Panc1 (cell line): Measurements from ENCODE around the gene SNX22. TPM values are rescaled to one million over a fixed set of nuclear protein-coding genes. Genes with fewer than 3 reads are reported as not detected.

Experiments
- ATAC-seq: fragments of 200-7000 bp; cut with Tn5 transposase; 2 replicates; pipeline ENCODE4 v1.9.1; 2020; ENCODE audit warnings: mild to moderate bottlenecking, moderate library complexity
- BruUV-seq: library from RNA; stranded (reverse); fragments of 400-500 nt; replicated peaks from 2 replicates; lab custom pipeline; 2021; lab: Mats Ljungman, UMichigan
- CTCF ChIA-PET: fragments of 300-600 bp; sonication (Branson Sonifier 250); formaldehyde crosslinking; loops from one replicate; lab custom pipeline; 2022; ENCODE audit warnings: antibody characterized with exemption; lab: Charles Lee
- POLR2A ChIA-PET: fragments of 300-600 bp; sonication (Branson Sonifier 250); formaldehyde crosslinking; loops from one replicate; lab custom pipeline; 2022; ENCODE audit warnings: antibody characterized with exemption; lab: Charles Lee
- DNase-seq: peaks from one replicate; pipeline ENCODE4 v3.0.0-alpha.2; 2010; ENCODE audit warnings: low read depth, low spot score
- H3K27ac ChIP-seq: 2 replicates; pipeline ENCODE4 v1.5.1; 2011; ENCODE audit warnings: mild to moderate bottlenecking, low read length, inconsistent platforms
- H3K27me3 ChIP-seq: fragments of 200-500 bp; sonication (Bioruptor generic); 2 replicates; pipeline ENCODE4 v1.6.0; 2014; ENCODE audit warnings: low read length, inconsistent platforms; ENCODE audit not compliant: control insufficient read depth, insufficient read depth
- H3K36me3 ChIP-seq: fragments of 200-500 bp; sonication (Bioruptor generic); 2 replicates; pipeline ENCODE4 v1.5.1; 2014; ENCODE audit warnings: inconsistent platforms, mild to moderate bottlenecking, low read length, moderate library complexity; ENCODE audit not compliant: control insufficient read depth, insufficient read depth
- H3K4me1 ChIP-seq: 2 replicates; pipeline ENCODE4 v1.5.1; 2011; ENCODE audit warnings: inconsistent platforms, mild to moderate bottlenecking, low read length, moderate library complexity; ENCODE audit not compliant: control insufficient read depth, insufficient read depth
- H3K4me3 ChIP-seq, 2 experiments: 2 replicates each; pipeline ENCODE4 v1.5.1; 2011 to 2012; ENCODE audit warnings: low read depth in 2 of 2, low read length in 2 of 2, mild to moderate bottlenecking in 2 of 2, inconsistent platforms in 1 of 2, moderate library complexity in 1 of 2
- H3K9me3 ChIP-seq: fragments of 200-500 bp; sonication (Bioruptor generic); 2 replicates; pipeline ENCODE4 v1.5.1; 2014; ENCODE audit warnings: low read depth, mild to moderate bottlenecking, inconsistent platforms, low read length, moderate library complexity; ENCODE audit not compliant: control insufficient read depth, insufficient read depth
- CTCF ChIP-seq: fragments of 450-650 bp; IDR thresholded peaks from 2 replicates; pipeline ENCODE4 v1.5.1; 2017; ENCODE audit warnings: mild to moderate bottlenecking
- POLR2AphosphoS5 ChIP-seq: IDR thresholded peaks from 2 replicates; pipeline ENCODE4 v1.6.1; 2012; ENCODE audit warnings: mild to moderate bottlenecking, low read depth, low read length, moderate library complexity
- REST ChIP-seq, 2 experiments: IDR thresholded peaks; 2 replicates each; pipeline ENCODE4 v1.6.1; 2011 to 2012; ENCODE audit warnings: low read depth in 2 of 2, control low read depth in 1 of 2, low read length in 1 of 2, mild to moderate bottlenecking in 1 of 2, moderate library complexity in 1 of 2; ENCODE audit not compliant: insufficient read depth in 1 of 2
- SIN3A ChIP-seq: IDR thresholded peaks from 2 replicates; pipeline ENCODE4 v1.6.1; 2012; ENCODE audit warnings: low read depth, mild to moderate bottlenecking, low read length, moderate library complexity, borderline replicate concordance; ENCODE audit not compliant: insufficient read depth
- TCF7L2 ChIP-seq: IDR thresholded peaks from 2 replicates; pipeline ENCODE4 v1.6.1; 2011; ENCODE audit warnings: mild to moderate bottlenecking, low read depth, low read length, inconsistent platforms
- in situ Hi-C: cut with HindIII; loops from 2 replicates; pipeline ENCODE4 v1.10.0; 2016; ENCODE audit warnings: low sequenced_read_pairs, low pct_unique_long_range_greater_than_20kb
- intact Hi-C: fragments of 100-400 bp; cut with micrococcal nuclease; formaldehyde crosslinking; loops from one replicate; pipeline ENCODE4 v1.10.0; 2022; ENCODE audit not compliant: unreplicated experiment
- total RNA-seq: library from RNA; stranded (reverse); gene quantifications from one replicate; pipeline ENCODE4 v1.2.1, GENCODE V29; 2021; ENCODE audit not compliant: unreplicated experiment

SNX22 gene
- total RNA-seq, 1 experiment from 2014 or later, result 2.3 TPM

GRCh38 chr15:64141798-64142512 is 9.6 kb upstream of the SNX22 start:
- peaks cover 16% of the 10 kb centered on the region for H3K36me3 ChIP-seq
- intact Hi-C loops, result no loop called here

GRCh38 chr15:64143276-64143675 is 8.3 kb upstream of the SNX22 start:
- intact Hi-C loops, result no loop called here
- DNase-seq (no peak), ATAC-seq (no peak; the same call in 1 of the 2 replicates)
- Histone ChIP-seq H3K27ac (no peak overlapping the region), H3K4me3 (no peak overlapping the region), H3K36me3 (peaks cover 10% of the 10 kb centered on the region), H3K27me3 (no peaks in the 10 kb centered on the region), H3K4me1 (no peaks in the 10 kb centered on the region), H3K9me3 (no peaks in the 10 kb centered on the region)
- no TSS peak for BruUV-seq
- in situ Hi-C loops, result no loop called here
- ChIA-PET POLR2A (interaction anchor here (0.6 kb wide), 1 partner anchor 137 kb away, joined by 5 read pairs; no protein-coding TSS in a partner anchor), CTCF (no interaction called here)
- TF ChIP-seq POLR2AphosphoS5 (no peak), TCF7L2 (no peak), REST (IDR thresholded peaks at IDR 0.05; ENCODE audit: insufficient read depth in 1 of 2, low read depth in 2 of 2, low read length in 1 of 2) (no peak), SIN3A (no peak), CTCF (no peak)

More at GRCh38 chr15:64141798-64142512, 9.6 kb upstream of the SNX22 start:
- no TSS peak for BruUV-seq
- no peak overlapping the region for H3K4me3 ChIP-seq
- ATAC-seq (no peak), DNase-seq (no peak)
- in situ Hi-C loops, result no loop called here
- H3K4me1 ChIP-seq, result no peaks in the 10 kb centered on the region
- TF ChIP-seq REST (IDR thresholded peaks at IDR 0.05; ENCODE audit: insufficient read depth in 1 of 2, low read depth in 2 of 2, low read length in 1 of 2) (no peak), SIN3A (no peak), TCF7L2 (no peak), POLR2AphosphoS5 (no peak)
- no peaks in the 10 kb centered on the region for H3K27me3 ChIP-seq
- ChIA-PET CTCF (no interaction called here), POLR2A (no interaction called here)
- H3K9me3 ChIP-seq, result no peaks in the 10 kb centered on the region
- no peak overlapping the region for H3K27ac ChIP-seq
